Gastrocnemius medialis (tissue), 4 donors: ENCODE measurements around the gene STX1A. TPM values are rescaled to one million over a fixed set of nuclear protein-coding genes. Genes with fewer than 3 reads are reported as not detected.

Experiments used
- ATAC-seq, 2 donors: fragments of 150-250 bp; one replicate each; pipeline ENCODE4 v1.9.1; 2016
- DNase-seq, 2 donors: peaks; one replicate each; pipeline ENCODE4 v3.0.0-alpha.2; 2019
- H3K27ac ChIP-seq, 4 donors: fragments of 200-600 bp; sonication (generic); 1 replicate in 1 of 4; 2 replicates in 3 of 4; pipeline ENCODE4 v1.5.1; 2016 to 2018; ENCODE audit warnings: mild to moderate bottlenecking in 2 of 4, moderate library complexity in 1 of 4
- H3K27me3 ChIP-seq, 3 donors: fragments of 200-600 bp; sonication (generic) in 2 of 3; 1 replicate in 1 of 3; 2 replicates in 2 of 3; pipeline versions ENCODE4 v1.5.1 to v1.6.0; 2016 to 2019; ENCODE audit warnings: mild to moderate bottlenecking in 1 of 3, moderate library complexity in 1 of 3
- H3K36me3 ChIP-seq, 2 donors: fragments of 200-600 bp; sonication (generic) in 1 of 2; one replicate each; pipeline ENCODE4 v1.5.1; 2017 to 2018
- H3K4me1 ChIP-seq, 2 donors: fragments of 200-600 bp; sonication (generic) in 1 of 2; one replicate each; pipeline ENCODE4 v1.5.1; 2016 to 2017; ENCODE audit warnings: mild to moderate bottlenecking in 2 of 2
- H3K4me3 ChIP-seq, 4 donors: fragments of 200-600 bp; sonication (generic) in 3 of 4; 1 replicate in 1 of 4; 2 replicates in 3 of 4; pipeline ENCODE4 v1.5.1; 2016 to 2019; ENCODE audit warnings: mild to moderate bottlenecking in 2 of 4
- H3K9me3 ChIP-seq, 3 donors: fragments of 200-600 bp; sonication (generic) in 2 of 3; 1 replicate in 1 of 3; 2 replicates in 2 of 3; pipeline ENCODE4 v1.5.1; 2016 to 2019
- POLR2A ChIP-seq, 2 donors: fragments of 450-650 bp; IDR thresholded peaks; one replicate each; pipeline ENCODE4 v1.6.1; 2017; ENCODE audit warnings: antibody characterized with exemption in 2 of 2, mild to moderate bottlenecking in 2 of 2, moderate library complexity in 2 of 2
- in situ Hi-C, 4 donors: fragments of 200-750 bp; cut with MboI; loops; one replicate each; pipeline versions ENCODE4 v1.15.0 to v1.8.0; 2017; ENCODE audit warnings: low sequenced_read_pairs in 4 of 4
- intact Hi-C: fragments of 100-400 bp; cut with DNase I; formaldehyde crosslinking; loops from one replicate; pipeline ENCODE4 v1.15.1; 2023; ENCODE audit warnings: low total_unique reads
- total RNA-seq, 4 donors: library from RNA; depleted of rRNA; stranded (reverse); fragments of >200 nt; gene quantifications; one replicate each; pipeline versions ENCODE4 v1.1.0 to v1.2.3, GENCODE V29; 2016
- TF ChIP-seq, protein P1 (sequence below), 5 experiments: fragments of 450-650 bp in 3 of 5; fragments of 200-600 bp in 2 of 5; sonication (generic) in 2 of 5; IDR thresholded peaks in 4 of 5; conservative IDR thresholded peaks in 1 of 5; 1 replicate in 4 of 5; 2 replicates in 1 of 5; pipeline ENCODE4 v1.5.1; 2016 to 2019; ENCODE audit warnings: antibody characterized with exemption in 5 of 5, mild to moderate bottlenecking in 3 of 5, moderate library complexity in 3 of 5

STX1A gene
- total RNA-seq, 4 donors from 2014 or later, result 0.83 to 8.1 (median 3.2) TPM

GRCh38 chr7:73702226-73702625 lies 17.2 kb downstream of the STX1A start:
- H3K27me3 ChIP-seq, result no peaks in the 10 kb centered on the region
- TF ChIP-seq, protein P1, sequence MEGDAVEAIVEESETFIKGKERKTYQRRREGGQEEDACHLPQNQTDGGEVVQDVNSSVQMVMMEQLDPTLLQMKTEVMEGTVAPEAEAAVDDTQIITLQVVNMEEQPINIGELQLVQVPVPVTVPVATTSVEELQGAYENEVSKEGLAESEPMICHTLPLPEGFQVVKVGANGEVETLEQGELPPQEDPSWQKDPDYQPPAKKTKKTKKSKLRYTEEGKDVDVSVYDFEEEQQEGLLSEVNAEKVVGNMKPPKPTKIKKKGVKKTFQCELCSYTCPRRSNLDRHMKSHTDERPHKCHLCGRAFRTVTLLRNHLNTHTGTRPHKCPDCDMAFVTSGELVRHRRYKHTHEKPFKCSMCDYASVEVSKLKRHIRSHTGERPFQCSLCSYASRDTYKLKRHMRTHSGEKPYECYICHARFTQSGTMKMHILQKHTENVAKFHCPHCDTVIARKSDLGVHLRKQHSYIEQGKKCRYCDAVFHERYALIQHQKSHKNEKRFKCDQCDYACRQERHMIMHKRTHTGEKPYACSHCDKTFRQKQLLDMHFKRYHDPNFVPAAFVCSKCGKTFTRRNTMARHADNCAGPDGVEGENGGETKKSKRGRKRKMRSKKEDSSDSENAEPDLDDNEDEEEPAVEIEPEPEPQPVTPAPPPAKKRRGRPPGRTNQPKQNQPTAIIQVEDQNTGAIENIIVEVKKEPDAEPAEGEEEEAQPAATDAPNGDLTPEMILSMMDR (IDR thresholded peaks at IDR 0.05 in 4 of 5, conservative IDR thresholded peaks at IDR 0.05 in 1 of 5), result no peak
- TF ChIP-seq POLR2A (IDR thresholded peaks at IDR 0.05), result no peak
- H3K4me1 ChIP-seq, result no peaks in the 10 kb centered on the region
- H3K9me3 ChIP-seq, result no peaks in the 10 kb centered on the region
- peaks cover 0 to 27% of the 10 kb centered on the region in 2 donors for H3K36me3 ChIP-seq
- intact Hi-C loops (no loop called here), in situ Hi-C loops (no loop called here)
- H3K4me3 ChIP-seq, result no peak overlapping the region
- ATAC-seq (no peak), DNase-seq (no peak)
- no peak overlapping the region for H3K27ac ChIP-seq

DNA sequence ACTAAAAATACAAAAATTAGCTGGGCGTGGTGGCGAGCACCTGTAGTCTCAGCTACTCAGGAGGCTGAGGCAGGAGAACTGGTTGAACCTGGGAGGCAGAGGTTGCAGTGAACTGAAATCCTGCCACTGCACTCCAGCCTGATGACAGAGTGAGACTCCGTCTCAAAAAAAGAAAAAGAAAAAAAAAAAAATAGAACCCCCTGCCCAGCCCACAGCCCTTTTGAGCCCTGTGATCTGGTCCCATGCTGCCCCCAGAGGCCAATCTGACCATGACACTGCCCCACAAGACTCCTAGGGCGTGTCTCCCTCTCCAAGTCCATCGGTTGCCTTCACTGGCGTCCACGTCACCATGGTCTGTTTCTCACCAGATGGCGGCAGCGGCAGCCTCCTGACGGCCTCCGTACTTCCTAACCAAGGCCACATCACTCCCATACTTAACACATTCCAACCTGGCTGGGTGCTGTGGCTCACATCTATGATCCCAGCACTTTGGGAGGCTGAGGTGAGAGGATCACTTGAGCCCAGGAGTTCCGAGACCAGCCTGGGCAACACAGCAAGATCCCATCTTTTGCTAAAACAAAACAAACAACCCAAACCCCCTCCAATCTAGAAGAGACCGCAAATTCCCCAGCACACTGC lies 18.0 kb downstream of the STX1A start:
- peaks cover 0 to 34% of the 10 kb centered on the region in 2 donors for H3K36me3 ChIP-seq
- H3K27me3 ChIP-seq, result no peaks in the 10 kb centered on the region
- in situ Hi-C loops, result no loop called here
- intact Hi-C loops, result no loop called here
- TF ChIP-seq, protein P1 (IDR thresholded peaks at IDR 0.05 in 4 of 5, conservative IDR thresholded peaks at IDR 0.05 in 1 of 5), result peak in 3 of 5 experiments; percentile 26 to 51 (median 30)
- TF ChIP-seq POLR2A (IDR thresholded peaks at IDR 0.05), result no peak
- H3K4me3 ChIP-seq, result no peak overlapping the region
- no peak for DNase-seq
- H3K27ac ChIP-seq, result no peak overlapping the region
- no peaks in the 10 kb centered on the region for H3K4me1 ChIP-seq
- no peaks in the 10 kb centered on the region for H3K9me3 ChIP-seq
- ATAC-seq, result peak in 1 of 2 donors; percentile 55

GRCh38 chr7:73700581-73701134 lies 18.8 kb downstream of the STX1A start:
- DNase-seq (no peak), ATAC-seq (no peak)
- no peaks in the 10 kb centered on the region for H3K4me1 ChIP-seq
- no peaks in the 10 kb centered on the region for H3K9me3 ChIP-seq
- no peak overlapping the region for H3K4me3 ChIP-seq
- peaks cover 0 to 42% of the 10 kb centered on the region in 2 donors for H3K36me3 ChIP-seq
- H3K27ac ChIP-seq, result no peak overlapping the region
- intact Hi-C loops, result no loop called here
- H3K27me3 ChIP-seq, result no peaks in the 10 kb centered on the region
- TF ChIP-seq, protein P1 (IDR thresholded peaks at IDR 0.05 in 4 of 5, conservative IDR thresholded peaks at IDR 0.05 in 1 of 5), result no peak
- TF ChIP-seq POLR2A (IDR thresholded peaks at IDR 0.05), result no peak
- in situ Hi-C loops, result no loop called here

DNA sequence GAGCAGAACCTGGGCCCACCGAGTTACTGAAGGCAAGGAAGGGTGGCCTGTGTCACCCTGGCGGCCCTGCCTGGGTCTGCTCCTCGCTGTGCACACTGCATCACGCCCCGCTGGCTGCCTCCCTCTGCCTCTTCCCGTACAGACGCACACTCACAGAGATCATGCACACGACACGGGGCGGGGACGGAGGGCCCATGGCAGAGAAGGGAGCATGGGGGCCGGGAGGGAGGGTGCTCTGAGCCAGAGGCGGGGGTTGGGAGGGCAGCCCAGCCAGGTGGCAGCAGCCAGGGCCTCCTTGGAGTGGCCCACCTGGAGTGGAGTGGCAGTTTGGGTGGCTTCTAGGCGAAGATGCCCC lies 19.4 kb downstream of the STX1A start:
- intact Hi-C loops, result no loop called here
- peaks cover 0 to 49% of the 10 kb centered on the region in 2 donors for H3K36me3 ChIP-seq

More for the DNA sequence above, 19.4 kb downstream of the STX1A start:
- no peak overlapping the region for H3K4me3 ChIP-seq
- ATAC-seq (no peak), DNase-seq (no peak)
- in situ Hi-C loops, result no loop called here
- H3K4me1 ChIP-seq, result no peaks in the 10 kb centered on the region
- TF ChIP-seq POLR2A (IDR thresholded peaks at IDR 0.05), result no peak
- TF ChIP-seq, protein P1 (IDR thresholded peaks at IDR 0.05 in 4 of 5, conservative IDR thresholded peaks at IDR 0.05 in 1 of 5), result no peak
- no peak overlapping the region for H3K27ac ChIP-seq
- no peaks in the 10 kb centered on the region for H3K27me3 ChIP-seq
- no peaks in the 10 kb centered on the region for H3K9me3 ChIP-seq
